Measurements from ENCODE around the gene CCDC57. TPM values are rescaled to one million over a fixed set of nuclear protein-coding genes. Genes with fewer than 3 reads are reported as not detected.

CCDC57 gene
- total RNA-seq, 1 experiment from 2014 or later: 8.4 TPM

DNA sequence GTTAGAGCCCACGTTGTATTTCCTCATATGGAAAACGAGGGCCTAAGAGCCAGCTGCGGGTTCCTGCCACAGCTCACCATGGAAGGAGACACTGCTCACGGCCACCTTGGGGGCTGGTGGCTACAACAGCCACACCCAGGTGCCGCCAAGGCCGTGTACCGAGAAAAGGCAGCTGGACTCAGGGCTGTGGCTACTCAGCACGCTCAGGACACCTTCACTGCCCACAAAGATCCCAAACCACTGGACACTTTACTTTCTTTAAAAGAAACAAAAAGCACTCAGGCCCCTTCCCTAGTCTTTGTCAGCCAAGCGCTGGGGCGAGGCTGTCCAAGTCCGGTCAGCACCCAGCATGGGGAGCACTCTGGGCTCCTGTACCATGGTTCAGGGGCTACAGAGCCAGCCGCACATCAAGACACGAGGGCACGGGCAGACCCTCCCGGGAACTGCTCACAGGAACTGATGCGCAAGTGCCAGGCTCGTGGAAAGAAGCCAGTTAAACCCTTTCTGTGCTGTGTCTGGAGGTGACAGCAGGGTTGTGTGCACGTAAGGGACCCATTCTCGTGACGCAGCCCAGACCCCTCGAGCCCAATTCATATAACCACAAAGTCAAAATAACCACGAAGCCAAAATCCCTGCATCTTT lies 34.7 kb upstream of the CCDC57 start:
- DNase-seq (ENCODE audit: low read depth): no peak
- in situ Hi-C loops (cut with HindIII; ENCODE audit: low pct_unique_long_range_greater_than_20kb, low sequenced_read_pairs): no loop called here

DNA sequence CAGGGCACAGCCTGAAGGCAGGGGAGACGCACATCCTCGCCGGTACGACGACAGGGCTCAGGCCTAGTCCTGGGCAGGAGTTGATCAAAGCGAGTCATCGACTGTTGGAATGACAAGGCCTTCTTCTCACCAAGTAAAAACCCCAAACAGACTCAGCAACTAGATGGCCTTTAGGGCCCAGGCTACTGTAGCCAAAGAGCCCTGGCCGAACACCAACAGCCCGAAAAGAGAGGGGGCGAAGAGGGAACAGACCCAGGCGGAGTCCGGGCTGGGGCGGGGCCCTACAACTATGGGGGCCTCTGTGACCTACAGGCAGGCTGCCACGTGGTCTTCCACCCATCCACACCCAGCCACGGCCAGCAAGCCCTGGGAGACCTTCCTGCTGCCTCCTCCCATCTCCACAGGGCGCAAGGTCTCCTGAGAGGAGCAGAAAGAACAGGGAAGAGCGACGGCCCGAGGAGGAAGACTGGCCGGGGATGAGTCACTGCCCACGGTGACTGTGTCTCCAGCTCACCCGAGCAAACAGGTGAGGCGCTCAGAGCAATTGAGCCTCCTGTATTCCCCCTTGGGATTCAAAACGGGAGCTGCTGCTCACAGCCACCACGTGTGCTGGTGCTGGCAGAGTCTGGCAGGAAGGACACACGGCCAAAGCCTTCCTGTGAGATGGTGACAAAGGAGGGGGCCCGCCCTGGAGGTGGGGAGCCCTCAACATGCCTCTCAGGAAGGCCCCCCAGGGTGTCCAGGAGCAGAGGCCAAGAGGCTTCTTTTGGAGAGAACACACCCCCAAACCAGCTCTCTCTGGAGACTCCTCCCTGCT lies 33.9 kb upstream of the CCDC57 start:
- DNase-seq (ENCODE audit: low read depth): peak; percentile 80
- in situ Hi-C loops (cut with HindIII; ENCODE audit: low pct_unique_long_range_greater_than_20kb, low sequenced_read_pairs): no loop called here

DNA sequence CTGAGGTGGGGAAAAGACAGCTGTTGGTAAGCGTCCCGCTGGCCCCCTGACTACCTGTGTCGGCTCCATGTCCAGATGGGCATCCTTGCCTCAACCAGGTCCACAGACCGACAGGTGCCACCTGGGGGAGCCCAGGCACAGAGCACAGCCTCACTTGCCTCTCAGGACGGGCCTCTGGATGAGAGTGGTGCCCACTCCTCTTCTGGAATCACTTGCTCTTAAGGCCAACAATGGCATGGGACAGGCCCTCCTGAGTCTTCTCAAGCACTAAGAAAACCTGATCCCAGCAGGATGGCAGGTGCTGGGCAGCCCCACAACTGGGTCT lies 33.4 kb upstream of the CCDC57 start:
- in situ Hi-C loops (cut with HindIII; ENCODE audit: low pct_unique_long_range_greater_than_20kb, low sequenced_read_pairs): no loop called here
- DNase-seq (ENCODE audit: low read depth): no peak

DNA sequence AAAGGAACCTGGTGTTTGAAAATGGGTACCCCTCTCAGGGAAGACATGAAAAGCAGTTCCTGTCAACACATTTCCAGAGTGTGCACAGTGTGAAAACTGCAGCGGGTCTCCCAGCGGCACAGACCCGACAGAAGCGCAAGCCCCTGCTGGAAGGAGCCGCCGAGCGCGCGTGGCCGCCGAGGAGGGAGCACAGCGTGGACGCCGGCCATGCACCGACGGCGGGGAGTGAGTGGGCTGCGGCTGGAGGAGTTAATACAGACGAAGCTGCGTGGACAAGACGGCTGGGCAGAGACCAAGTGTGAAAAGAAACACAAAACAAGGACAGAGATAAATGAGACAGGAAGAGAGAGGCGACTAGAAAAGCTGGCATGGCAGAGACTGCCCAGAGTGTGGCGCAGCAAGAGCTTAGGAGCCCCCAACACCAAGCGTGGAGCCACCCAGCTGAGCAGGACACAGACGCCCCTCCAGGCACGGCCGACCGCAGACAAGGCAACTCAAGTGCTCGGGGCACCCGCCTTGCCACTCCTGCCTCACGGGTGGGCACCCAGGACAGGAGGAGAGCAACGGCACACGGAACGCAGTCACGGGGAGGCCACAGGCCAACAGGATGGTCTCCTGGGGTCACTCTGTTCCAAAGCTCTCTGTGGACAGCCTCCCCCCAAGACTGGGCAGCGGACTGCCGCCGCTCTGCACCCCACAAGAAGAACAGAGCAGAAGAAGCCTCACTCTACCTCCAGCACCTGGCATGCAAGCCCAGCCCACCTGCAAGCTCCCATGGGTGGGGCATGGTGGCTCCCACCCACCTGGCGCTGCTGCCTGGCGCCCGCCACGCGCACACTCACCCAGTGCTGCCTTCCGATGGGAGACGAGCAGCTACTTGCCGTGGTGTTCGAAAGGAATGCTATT lies 32.7 kb upstream of the CCDC57 start:
- DNase-seq (ENCODE audit: low read depth): no peak
- in situ Hi-C loops (cut with HindIII; ENCODE audit: low pct_unique_long_range_greater_than_20kb, low sequenced_read_pairs): no loop called here

DNA sequence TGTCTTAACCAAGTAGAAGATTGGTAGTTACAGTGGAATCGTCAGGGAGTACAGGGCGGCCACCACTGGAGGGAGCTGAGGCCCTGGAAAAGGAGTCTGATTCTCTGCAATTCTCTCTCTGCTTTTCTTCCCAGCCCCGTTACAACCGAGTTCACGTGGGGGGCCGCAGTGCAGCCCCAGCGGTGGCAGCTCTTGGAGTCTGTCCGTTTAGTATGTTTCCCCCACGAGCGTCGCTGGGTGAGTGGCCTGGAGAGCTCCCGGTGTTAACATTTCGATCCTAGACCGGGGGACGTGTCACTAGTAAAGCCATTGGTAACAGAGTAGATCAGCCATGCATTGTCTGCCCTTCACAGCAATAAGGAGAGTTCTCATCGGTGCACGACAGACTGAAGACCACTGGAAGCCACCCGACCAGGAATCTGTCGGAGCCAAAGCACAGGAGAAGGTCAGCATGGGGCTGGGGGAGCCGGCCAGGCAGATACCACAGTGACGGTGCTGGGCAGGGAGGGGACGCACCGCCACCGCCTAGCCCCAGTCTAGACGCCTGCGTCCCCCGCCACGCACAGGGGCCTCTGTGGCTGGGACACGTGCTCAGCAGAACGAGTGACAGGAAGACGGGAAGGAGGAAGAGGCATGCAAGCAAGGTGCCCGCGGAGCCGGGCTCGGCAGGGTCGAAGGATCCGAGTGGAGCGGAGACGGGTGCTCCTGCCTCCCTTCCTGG lies 31.9 kb upstream of the CCDC57 start:
- DNase-seq (ENCODE audit: low read depth): peak; percentile 38

DNA sequence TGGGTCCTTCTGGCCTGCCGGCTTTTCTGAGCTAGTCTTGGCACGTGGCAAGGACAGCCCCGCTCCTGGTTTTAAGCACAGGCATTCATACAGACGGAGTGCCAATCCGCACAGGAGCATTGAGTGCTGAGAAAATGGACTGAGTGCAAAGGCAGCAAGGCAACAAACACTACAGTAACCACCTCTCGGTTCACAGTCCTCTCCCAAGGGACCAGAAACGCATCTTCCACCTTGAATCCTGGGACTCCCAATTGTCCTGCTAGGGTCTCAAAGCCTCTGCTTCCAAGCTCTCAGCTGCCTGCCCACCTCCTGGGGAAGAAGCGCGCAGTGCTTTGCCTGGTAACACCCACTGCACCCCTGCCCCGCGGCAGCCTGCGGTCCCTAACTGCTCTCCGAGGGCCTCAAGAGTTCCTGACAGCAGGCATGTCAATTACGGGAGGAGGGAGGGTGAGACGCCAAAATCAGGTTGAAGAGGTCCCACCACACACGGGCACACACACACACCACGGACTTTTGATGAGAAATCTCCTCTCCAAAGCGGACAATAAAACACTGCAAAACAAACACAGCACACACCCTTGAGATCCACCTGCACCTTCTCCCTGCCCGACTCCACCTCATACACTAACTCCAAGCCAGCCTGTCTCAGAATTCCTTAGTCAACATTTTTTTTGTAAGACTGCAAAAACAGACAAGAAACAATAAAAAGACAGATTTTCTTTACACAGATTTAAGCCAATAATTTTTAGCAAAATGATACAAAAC lies 31.2 kb upstream of the CCDC57 start:
- peak; percentile 46 for DNase-seq (ENCODE audit: low read depth)
- in situ Hi-C loops (cut with HindIII; ENCODE audit: low pct_unique_long_range_greater_than_20kb, low sequenced_read_pairs): no loop called here

More for the DNA sequence above, 31.9 kb upstream of the CCDC57 start:
- in situ Hi-C loops (cut with HindIII; ENCODE audit: low pct_unique_long_range_greater_than_20kb, low sequenced_read_pairs): no loop called here

DNA sequence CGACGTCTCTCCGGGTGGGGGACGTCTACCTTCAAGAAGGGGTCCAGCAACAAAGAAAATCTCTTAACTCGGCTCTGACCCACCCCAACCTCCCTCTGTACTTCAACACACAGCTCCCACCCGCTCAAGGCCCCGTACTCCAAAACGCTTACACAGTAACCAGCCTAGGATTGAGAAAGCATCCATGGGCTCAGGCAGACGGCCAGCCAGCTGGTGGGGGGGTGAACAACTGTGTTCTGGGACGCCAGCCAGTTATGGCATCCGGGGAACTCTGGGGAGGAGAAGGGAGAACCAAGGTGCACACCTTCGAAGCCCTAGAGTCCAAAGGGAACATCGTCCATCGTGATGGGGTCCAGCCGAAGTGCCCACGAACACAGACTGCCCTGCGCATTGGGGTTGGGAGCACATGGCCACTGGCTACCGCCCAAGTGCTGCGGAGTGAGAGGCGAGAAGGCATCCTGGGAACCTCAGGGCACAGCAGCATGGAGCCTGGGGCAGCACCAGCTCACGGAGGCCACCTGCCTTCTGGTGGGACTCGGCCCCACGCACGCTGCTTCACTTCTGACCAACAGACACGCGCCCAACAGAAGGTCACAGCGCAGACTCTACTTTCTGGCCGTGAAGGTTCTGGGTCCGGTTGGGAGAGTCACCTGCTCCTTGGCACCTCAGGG lies 30.5 kb upstream of the CCDC57 start:
- in situ Hi-C loops (cut with HindIII; ENCODE audit: low pct_unique_long_range_greater_than_20kb, low sequenced_read_pairs): no loop called here
- DNase-seq (ENCODE audit: low read depth): peak; percentile 47

DNA sequence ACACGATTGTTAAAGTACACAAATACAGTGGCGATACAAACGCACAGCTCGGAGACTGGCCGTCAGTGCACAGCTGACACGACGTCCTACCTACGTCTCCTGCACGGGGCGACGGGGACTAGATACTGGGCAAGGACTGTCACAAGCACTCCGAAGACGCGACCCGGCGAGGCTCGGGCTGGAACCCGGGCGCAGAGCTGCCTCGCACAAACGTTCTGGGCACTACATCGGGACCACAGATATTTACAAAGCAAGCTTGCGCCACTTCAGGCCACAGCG lies 30.0 kb upstream of the CCDC57 start:
- in situ Hi-C loops (cut with HindIII; ENCODE audit: low pct_unique_long_range_greater_than_20kb, low sequenced_read_pairs): no loop called here

DNA sequence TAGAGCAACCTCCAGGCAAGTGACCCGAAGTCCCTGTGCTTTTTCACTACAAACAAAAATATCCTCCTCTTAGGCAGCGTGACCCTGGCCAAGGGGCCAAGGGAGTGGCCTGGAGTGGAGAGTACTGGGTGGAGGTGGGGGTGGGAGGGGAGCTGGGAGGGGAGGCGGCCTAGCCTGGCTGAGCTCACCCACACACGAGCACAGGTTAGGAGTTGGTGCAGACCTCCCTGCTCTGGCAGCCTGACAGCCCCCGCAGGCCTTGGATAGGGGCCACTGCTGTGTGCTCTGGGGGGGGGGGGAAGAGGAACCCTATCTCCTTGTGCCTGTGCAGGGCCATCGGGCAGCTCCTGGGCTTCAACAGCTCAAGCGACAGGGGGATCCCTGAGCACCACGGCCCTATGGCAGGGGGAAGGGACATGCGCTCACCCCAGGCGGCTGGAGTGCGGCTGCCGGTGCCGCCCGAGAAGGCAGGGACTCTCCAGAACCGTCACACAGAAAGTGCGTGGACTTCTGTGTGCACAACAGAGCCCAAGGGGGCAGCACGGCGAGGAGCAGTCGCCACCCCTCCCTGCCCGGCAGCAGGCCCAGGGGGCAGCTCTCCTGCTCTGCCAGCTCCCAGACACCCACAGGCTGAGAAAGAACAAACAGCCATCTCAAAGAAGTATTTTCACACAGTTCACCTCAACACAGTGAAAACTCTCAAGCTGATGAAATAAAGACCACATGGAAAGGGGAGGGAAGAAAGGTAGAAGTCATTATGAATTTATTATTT lies 29.5 kb upstream of the CCDC57 start:
- in situ Hi-C loops (cut with HindIII; ENCODE audit: low pct_unique_long_range_greater_than_20kb, low sequenced_read_pairs): no loop called here
- DNase-seq (ENCODE audit: low read depth): peak; percentile 58

More for the DNA sequence above, 30.0 kb upstream of the CCDC57 start:
- DNase-seq (ENCODE audit: low read depth): no peak

DNA sequence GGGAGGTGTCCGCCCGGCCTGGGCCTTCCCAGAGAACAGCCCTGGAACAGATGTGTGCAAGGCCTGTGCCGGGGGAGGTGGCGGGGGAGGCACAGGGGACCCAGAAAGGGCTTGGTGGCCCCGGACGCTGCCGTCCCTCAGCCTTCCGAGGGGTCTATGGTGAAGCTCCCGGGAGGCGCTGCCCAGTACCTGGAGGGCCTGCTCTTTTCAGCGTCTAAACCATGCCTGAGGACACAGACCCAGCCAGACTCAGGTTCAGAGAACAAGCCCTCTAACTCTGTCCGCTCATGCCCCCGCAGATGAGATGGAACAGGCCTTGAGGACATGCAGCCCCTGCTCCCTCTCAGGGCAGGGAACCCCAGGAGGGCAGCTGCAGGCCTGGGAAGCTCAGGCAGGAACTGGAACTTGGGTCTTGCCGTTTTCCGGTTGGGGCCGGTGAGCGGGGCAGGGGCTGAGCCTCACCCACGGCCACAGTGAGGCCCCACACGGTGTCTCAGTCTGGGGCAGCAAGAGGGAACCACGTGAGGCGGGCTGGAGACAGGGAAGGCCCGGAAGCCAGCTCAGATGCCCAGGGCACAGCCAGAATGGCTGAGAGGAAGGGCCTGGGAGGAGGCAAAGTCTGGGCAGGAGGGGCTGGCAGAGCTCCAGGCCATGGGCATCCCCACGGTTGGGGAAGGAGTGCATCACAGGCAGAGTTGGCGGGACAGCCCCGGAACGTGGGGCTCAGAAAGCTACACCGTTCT lies 28.7 kb upstream of the CCDC57 start:
- peak; percentile 79 for DNase-seq (ENCODE audit: low read depth)
- in situ Hi-C loops (cut with HindIII; ENCODE audit: low pct_unique_long_range_greater_than_20kb, low sequenced_read_pairs): no loop called here

DNA sequence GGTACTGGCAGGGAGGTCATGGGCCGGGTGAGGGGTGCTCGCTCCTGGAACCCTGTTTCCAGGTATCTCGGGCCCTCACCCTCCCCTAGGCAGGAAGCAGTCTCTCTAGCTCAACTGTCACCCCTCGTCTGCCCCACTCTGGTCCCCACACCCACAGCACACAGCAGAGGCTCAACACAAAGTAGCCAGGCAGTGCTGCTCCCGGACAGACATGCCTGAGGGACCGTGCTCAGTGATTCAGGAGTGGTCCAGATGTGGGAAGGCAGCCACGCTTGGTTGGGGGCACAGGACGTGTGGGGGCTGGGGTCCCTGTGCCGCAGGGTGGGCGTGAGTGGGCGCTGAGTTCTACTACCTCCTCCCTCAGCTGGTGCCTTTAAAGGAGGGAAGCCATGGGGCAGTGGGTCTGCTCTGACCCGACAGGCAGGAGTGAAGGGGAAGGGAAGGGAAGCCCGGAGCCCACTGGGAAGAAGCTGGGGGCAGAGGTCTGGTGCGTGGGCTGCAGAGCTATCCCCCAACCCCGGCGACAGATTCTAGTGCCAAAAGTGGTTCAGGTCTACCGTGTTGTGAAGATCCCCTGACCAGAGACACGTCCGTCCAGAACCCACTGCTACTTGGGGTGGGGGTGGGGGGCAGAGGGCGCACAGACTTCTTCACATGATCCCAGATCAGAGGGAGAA lies 28.0 kb upstream of the CCDC57 start:
- no peak for DNase-seq (ENCODE audit: low read depth)
- in situ Hi-C loops (cut with HindIII; ENCODE audit: low pct_unique_long_range_greater_than_20kb, low sequenced_read_pairs): no loop called here

DNA sequence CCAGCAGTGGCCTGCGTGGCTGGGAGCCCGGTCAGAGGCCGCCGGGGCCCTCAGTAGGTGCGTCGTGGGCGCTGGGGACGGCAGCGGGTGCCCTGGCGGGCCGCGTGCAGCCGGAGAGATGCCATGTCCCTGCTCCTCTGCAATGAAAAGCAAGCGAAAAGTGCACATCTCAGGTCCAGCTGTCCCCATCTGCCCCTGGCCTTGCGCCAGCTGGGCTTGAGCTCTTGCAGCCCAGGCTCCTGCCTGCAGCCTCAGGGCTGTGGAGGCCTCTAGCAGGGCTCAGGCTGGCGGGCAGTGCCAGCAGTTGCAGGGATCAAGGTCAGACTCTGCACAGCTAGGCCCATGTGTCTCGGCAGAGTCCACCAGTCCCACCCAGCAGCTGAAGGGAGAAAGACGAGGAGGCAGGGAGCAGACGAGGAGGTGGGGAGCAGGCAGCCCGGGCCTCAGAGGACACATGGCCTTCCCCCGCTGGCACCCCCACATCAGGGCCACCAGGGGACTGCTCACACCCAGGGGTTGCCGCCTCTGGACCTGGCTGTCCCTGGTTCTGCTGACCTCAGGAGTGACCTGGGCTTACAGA lies 27.4 kb upstream of the CCDC57 start:
- DNase-seq (ENCODE audit: low read depth): no peak
- in situ Hi-C loops (cut with HindIII; ENCODE audit: low pct_unique_long_range_greater_than_20kb, low sequenced_read_pairs): no loop called here

DNA sequence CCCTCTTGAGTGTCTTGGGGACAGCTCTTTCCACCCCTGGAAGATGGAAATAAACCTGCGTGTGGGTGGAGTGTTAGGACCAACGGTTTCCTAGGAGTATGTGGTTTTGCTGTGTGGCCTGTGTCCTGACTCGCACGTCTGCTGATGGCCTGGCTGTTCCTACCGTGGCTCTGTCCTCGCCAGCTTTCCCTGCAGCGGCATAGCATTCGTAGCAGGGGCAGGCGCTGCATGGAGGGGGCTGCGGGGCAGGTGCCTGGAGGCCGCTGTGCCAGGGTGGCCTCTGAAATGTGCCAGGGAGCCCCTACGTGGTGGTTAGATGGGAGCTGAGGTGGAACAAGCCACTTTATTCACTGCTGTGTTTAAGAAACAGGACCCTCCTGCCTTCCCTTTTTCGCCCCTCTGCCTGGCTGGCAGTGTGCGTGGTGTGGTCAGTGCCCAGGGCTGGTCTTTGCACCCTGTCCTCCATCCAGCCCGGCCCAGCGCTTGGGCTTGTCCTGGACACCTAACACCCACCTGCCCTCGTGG lies 26.8 kb upstream of the CCDC57 start:
- no peak for DNase-seq (ENCODE audit: low read depth)
- in situ Hi-C loops (cut with HindIII; ENCODE audit: low pct_unique_long_range_greater_than_20kb, low sequenced_read_pairs): no loop called here

DNA sequence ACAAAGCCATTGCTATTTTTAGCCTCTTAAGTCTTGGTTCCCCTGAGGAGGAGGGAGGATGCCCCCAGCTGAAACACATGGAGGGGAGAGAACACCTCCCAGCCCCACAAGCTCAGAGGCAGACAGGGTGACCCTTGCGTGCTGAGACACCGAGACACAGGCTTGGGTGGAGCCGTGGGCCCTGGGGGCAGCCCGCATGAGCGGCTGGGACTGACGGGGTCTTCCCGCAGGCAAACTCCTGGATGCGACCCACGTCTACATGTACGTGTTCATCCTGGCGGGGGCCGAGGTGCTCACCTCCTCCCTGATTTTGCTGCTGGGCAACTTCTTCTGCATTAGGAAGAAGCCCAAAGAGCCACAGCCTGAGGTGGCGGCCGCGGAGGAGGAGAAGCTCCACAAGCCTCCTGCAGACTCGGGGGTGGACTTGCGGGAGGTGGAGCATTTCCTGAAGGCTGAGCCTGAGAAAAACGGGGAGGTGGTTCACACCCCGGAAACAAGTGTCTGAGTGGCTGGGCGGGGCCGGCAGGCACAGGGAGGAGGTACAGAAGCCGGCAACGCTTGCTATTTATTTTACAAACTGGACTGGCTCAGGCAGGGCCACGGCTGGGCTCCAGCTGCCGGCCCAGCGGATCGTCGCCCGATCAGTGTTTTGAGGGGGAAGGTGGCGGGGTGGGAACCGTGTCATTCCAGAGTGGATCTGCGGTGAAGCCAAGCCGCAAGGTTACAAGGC lies 26.0 kb upstream of the CCDC57 start:
- peak; percentile 56 for DNase-seq (ENCODE audit: low read depth)
- in situ Hi-C loops (cut with HindIII; ENCODE audit: low pct_unique_long_range_greater_than_20kb, low sequenced_read_pairs): no loop called here
